Measurements from ENCODE around the gene DHTKD1.

DNA sequence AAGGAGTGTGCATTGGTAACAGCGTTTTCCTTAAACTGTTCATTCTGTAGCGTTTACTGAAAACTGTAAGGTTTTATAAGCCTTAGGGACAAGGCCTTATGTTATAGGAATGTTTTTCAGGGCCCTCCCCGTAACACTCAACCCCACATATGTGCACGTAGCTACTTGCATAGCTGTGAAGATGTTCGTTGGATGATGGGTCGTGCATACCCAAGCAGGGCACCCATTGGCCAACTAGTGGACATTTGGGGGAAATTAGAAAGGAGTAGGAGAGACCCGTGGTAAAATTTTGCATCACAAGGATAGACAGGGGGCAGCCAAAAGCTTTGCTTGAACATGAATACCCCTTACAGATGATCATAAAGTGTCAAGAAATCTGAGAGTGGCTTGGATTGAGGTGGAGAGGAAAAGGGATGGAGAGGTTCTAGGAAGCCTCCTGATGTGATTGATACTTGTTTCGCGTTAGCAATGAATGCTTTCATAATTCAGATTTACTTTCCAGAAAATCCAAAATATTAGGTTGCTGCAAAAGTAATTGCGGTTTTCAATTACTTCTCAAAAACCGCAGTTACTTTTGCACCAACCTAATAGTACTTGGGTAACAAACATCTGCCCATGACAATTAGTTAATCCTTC lies 61.6 kb downstream of the DHTKD1 start:
- TF ChIP-seq POLR2AphosphoS5 (IDR thresholded peaks at IDR 0.05), result no peak
- TF ChIP-seq, protein P1, sequence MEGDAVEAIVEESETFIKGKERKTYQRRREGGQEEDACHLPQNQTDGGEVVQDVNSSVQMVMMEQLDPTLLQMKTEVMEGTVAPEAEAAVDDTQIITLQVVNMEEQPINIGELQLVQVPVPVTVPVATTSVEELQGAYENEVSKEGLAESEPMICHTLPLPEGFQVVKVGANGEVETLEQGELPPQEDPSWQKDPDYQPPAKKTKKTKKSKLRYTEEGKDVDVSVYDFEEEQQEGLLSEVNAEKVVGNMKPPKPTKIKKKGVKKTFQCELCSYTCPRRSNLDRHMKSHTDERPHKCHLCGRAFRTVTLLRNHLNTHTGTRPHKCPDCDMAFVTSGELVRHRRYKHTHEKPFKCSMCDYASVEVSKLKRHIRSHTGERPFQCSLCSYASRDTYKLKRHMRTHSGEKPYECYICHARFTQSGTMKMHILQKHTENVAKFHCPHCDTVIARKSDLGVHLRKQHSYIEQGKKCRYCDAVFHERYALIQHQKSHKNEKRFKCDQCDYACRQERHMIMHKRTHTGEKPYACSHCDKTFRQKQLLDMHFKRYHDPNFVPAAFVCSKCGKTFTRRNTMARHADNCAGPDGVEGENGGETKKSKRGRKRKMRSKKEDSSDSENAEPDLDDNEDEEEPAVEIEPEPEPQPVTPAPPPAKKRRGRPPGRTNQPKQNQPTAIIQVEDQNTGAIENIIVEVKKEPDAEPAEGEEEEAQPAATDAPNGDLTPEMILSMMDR (IDR thresholded peaks at IDR 0.05), result peak in 3 of 4 experiments; percentile 34 to 51 (median 42)
